Measurements from ENCODE around the gene RAB11FIP2. TPM values are rescaled to one million over a fixed set of nuclear protein-coding genes. Genes with fewer than 3 reads are reported as not detected.
"Not testable (repeated sequence)": the region's sequence is repeated elsewhere in the genome, so short reads cannot be mapped to it uniquely, and the experiment has no call there.

Gene RAB11FIP2
- total RNA-seq, 1 donor from 2014 or later = 20.6 TPM

GRCh38 chr10:118072840-118073239, 26.1 kb upstream of the RAB11FIP2 start:
- Mint-ChIP-seq H3K4me3 (no peak overlapping the region), H3K27me3 (no peaks in the 10 kb centered on the region), H3K36me3 (no peaks in the 10 kb centered on the region), H3K27ac (no peak overlapping the region), H3K4me1 (ENCODE audit: unreplicated experiment) (peaks cover 6% of the 10 kb centered on the region), H3K9me3 (peaks cover 5% of the 10 kb centered on the region)
- DNase-seq (ENCODE audit: extremely low spot score, unreplicated experiment) = no peak
- TF ChIP-seq CTCF (conservative IDR thresholded peaks at IDR 0.05) = no peak

- H3K27ac Mint-ChIP-seq = not testable (repeated sequence)
Measured at GRCh38 chr10:118067389-118067788, 20.6 kb upstream of the RAB11FIP2 start.

GRCh38 chr10:118062798-118063238, 16.1 kb upstream of the RAB11FIP2 start:
- H3K9me3 Mint-ChIP-seq = no peaks in the 10 kb centered on the region
- TF ChIP-seq CTCF (conservative IDR thresholded peaks at IDR 0.05) = no peak
- no peak overlapping the region for H3K27ac Mint-ChIP-seq
- no peak overlapping the region for H3K4me3 Mint-ChIP-seq
- no peaks in the 10 kb centered on the region for H3K27me3 Mint-ChIP-seq
- no peak for DNase-seq (ENCODE audit: extremely low spot score, unreplicated experiment)
- H3K4me1 Mint-ChIP-seq (ENCODE audit: unreplicated experiment) = peaks cover 5% of the 10 kb centered on the region
- H3K36me3 Mint-ChIP-seq = no peaks in the 10 kb centered on the region

More at GRCh38 chr10:118067389-118067788, 20.6 kb upstream of the RAB11FIP2 start:
- not testable (repeated sequence) for H3K36me3 Mint-ChIP-seq; H3K27me3 Mint-ChIP-seq; H3K4me3 Mint-ChIP-seq; DNase-seq (ENCODE audit: extremely low spot score, unreplicated experiment); H3K9me3 Mint-ChIP-seq
- peaks cover 11% of the 10 kb centered on the region for H3K4me1 Mint-ChIP-seq (ENCODE audit: unreplicated experiment)

GRCh38 chr10:118058371-118058770, 11.6 kb upstream of the RAB11FIP2 start:
- no peak for TF ChIP-seq CTCF (conservative IDR thresholded peaks at IDR 0.05)
- H3K4me3 Mint-ChIP-seq = no peak overlapping the region
- H3K9me3 Mint-ChIP-seq = no peaks in the 10 kb centered on the region
- H3K36me3 Mint-ChIP-seq = no peaks in the 10 kb centered on the region
- peaks cover 9% of the 10 kb centered on the region for H3K4me1 Mint-ChIP-seq (ENCODE audit: unreplicated experiment)
- DNase-seq (ENCODE audit: extremely low spot score, unreplicated experiment) = no peak
- H3K27me3 Mint-ChIP-seq = no peaks in the 10 kb centered on the region
- H3K27ac Mint-ChIP-seq = no peak overlapping the region

GRCh38 chr10:118057361-118057760, 10.6 kb upstream of the RAB11FIP2 start:
- H3K27ac Mint-ChIP-seq = no peak overlapping the region
- H3K4me3 Mint-ChIP-seq = no peak overlapping the region
- no peak for DNase-seq (ENCODE audit: extremely low spot score, unreplicated experiment)
- H3K4me1 Mint-ChIP-seq (ENCODE audit: unreplicated experiment) = peaks cover 4% of the 10 kb centered on the region
- no peaks in the 10 kb centered on the region for H3K36me3 Mint-ChIP-seq
- no peak for TF ChIP-seq CTCF (conservative IDR thresholded peaks at IDR 0.05)
- no peaks in the 10 kb centered on the region for H3K27me3 Mint-ChIP-seq
- H3K9me3 Mint-ChIP-seq = no peaks in the 10 kb centered on the region

- Mint-ChIP-seq H3K27me3 (no peaks in the 10 kb centered on the region), H3K36me3 (no peaks in the 10 kb centered on the region), H3K9me3 (no peaks in the 10 kb centered on the region), H3K4me1 (ENCODE audit: unreplicated experiment) (peaks cover 4% of the 10 kb centered on the region), H3K4me3 (no peak overlapping the region), H3K27ac (no peak overlapping the region)
- DNase-seq (ENCODE audit: extremely low spot score, unreplicated experiment) = no peak
- TF ChIP-seq CTCF (conservative IDR thresholded peaks at IDR 0.05) = no peak
Measured at GRCh38 chr10:118054383-118054782, 7.6 kb upstream of the RAB11FIP2 start.
